GM18861 (cell line): ENCODE results near the gene UBAC2.
"Not testable (repeated sequence)": the region's sequence is repeated elsewhere in the genome, so short reads cannot be mapped to it uniquely, and the experiment has no call there.

Experiments used
- ATAC-seq: cut with Tn5 transposase; IDR thresholded peaks from one replicate; pipeline ENCODE4 v1.9.1; 2021; ENCODE audit not compliant: unreplicated experiment

Gene UBAC2

DNA sequence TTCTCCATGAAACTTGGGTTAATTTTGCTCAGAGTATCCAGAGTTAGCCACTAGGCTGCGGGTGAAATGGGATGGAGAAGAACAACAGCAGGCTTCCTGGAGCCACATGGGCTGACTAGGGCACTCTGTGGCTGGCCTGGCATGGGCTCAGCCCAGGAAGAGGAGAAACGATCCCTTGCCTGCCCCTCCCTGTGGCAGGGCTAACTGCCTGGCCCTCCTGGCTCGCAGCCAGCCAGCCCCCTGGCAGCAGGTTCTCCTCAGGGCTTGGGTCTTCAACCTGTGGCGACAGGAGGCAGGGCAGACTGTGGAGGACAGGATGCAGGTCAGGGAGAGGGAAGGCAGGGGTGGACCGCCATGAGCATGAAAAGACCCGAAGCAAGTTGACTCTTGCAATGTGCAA is 185.3 kb downstream of the UBAC2 start:
- ATAC-seq = no peak

DNA sequence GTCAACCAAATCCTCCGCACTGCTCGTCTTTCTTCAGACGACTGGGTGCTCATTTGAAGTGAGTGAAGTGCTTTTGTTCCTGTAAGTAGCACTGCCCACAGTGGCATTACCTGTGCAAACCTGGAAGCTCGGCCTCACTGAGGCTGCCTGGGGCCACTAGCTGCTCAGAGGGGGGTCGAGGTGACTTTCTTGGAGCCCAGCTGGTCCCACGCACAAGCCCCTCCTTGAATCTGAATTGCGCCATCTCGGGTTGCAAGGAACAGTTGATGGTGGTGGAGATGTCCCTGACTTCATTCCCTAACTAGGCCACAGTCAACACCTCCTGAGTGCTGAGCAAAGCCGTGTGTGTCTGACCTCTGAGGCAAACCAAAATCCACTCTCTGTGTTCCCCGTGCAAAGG is 185.8 kb downstream of the UBAC2 start:
- ATAC-seq = no peak

DNA sequence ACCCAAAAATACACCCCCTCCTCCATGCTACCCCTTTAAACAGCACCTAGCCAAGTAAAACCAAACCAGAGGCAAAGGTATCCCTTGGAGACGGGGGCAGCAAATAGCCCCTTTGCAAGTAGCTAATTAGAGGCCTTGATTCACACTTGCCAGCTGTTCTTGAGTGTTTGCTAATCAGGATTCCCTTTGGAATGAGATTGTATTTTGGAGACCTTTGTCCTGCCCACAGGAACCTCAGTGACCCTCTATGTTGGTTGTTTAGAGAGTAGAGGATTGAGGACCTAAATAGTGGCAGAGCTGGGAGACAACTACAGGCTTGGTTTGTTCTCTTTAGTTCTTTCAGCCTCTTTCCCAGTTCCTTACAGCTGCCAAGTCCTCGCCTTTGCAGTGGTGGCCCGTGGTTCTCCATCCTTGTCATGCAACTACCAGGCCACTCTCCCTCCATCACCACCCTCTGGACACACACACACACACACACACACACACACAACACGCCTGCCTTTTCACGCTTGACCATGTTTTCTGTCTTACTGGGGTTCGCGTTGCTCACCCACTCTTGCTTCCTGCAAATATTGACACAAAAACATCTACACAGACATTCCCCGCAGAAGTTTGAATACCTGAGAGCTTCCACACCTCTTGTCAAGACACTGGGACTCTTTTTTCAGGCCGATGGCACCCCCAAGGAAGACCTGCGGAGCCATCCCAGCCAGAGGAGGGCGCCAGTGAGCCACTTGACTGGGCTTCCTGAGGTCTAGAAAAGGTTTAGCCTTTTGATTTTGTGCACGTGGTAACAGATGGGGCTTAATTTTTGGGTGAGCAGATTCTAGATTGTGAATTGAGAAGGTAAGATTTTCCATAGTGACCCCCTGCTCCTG is 186.5 kb downstream of the UBAC2 start:
- ATAC-seq = peak; percentile 62

DNA sequence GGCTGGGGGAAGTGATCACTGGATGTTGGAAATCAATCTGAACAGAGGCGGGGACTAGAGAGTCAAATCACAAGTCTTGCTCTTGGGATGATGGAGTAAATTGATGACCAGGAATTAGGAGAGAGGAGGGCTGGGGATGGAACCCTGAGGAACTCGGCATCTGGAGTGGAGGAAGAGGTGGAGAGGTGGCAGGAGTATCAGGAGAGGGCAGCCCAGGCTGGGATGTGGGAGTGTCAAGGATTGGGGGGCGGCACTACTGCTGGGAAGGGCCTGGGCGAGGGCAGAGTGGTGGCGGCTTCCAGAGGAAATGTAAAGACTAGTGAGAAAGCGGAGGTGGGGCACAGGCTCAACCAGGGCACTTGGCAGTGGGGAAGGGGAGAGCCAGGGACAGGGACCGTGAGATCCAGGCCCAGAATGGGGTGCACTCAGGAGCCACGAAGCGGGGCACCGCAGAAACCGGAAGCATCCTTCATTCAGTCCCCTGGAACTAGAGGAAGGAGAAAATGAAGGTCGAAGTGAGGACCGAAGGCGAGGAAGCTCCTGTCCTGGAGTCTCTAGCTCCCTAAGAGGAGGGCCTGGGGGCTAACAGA is 187.8 kb downstream of the UBAC2 start:
- ATAC-seq = no peak

DNA sequence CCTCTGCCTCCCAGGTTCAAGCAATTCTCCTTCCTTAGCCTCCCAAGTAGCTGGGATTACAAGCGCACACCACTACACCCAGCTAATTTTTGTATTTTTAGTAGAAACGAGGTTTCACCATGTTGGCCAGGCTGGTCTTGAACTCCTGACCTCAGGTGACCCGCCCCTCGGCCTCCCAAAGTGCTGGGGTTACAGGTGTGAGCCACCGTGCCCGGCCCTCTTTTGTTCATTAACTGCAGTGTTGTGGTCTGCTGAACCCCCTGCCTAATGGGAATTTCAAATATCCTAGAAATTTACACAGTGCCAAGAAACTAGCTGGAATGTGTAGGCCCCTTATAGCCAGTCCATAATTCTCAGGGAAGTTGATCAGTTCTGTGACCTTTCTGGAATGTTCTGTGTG is 188.4 kb downstream of the UBAC2 start:
- ATAC-seq = not testable (repeated sequence)

DNA sequence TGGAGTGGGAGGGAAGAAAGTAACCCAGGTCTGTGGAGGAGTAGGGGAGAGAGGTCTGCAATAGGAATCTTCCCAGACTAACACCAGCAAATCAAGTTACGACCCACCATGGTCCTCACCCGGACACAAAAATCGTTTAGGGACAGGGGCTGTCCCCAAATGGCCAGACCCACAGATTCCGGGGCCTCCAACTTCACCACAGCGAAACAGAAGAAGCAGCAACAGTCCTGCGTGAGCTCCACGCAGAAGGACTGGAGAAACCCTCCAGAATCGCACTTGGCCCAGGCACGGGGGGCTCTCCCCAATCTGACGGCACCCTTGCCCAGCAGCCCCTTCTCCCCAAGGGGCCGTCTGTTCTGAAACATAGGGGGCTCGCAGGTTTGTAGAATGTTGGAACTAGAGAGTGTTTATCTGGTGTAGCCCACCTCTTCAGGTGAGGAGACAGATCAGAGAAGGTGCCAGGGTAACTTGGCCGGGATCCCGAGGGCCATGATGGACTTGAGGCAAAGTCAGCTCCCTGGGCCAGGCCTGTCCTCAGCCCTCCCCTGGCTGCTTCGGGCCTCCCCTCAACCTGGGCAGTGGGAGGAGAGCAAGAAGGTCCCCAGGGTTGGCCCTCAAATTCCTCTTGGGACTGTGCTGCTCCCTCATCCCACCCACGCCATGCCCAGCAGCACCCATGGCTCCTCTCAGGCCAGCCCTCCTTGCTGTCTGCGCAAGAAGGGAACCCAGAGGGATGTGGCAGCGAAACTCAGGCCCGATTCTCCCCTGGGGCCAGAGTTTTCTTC is 189.1 kb downstream of the UBAC2 start:
- no peak for ATAC-seq

DNA sequence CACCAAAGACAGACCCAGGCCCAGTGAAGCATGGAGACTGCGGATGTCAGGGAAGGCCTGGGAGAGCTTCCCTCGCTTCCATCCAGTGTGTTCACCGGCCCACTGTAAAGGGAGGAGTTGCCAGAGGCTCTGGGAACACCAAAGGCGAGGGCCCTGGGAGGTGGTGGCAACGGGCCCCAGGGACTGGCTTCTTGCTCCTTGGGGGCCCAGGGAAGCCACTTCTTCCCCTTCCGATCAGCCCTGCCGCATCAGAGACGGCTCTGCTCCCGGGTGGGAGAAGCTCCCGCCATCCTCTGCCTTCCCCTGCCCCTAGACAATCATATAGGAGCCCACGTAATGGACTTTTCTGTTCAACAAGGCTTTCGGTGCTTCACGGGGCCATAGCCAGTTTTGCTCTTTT is 189.9 kb downstream of the UBAC2 start:
- ATAC-seq = no peak

DNA sequence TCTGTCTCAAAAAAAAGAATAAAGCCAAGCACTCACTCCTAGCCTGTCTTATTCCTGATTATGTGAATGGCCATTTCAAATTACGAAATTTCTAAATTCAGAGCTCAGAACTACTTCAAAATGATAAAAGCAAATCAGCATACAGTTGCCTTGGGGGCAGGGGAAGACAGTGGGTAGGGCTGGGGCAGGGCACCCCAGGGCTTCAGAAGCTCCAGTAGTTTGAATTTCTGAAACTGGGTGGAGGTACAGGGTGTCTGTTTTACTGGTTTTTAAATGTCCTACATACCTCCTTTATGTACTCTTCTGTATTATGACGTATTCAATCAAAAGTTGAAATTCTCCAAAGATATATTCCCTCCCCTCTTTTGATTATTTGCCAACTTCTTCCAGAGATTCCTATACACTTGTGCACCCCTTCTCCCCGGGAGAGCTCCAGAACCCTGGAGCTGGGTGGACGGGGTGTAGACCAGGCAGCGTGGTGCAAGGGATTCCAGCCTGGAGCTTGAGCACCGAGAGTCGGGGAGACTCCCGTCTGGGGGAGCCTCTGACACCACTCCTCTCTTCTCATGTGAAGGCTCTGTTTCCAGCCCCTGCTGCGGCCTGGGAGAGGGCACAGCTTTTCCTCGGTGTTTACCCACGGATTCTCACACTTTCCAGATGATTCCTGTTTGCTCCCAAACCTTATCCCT is 191.3 kb downstream of the UBAC2 start:
- no peak for ATAC-seq

DNA sequence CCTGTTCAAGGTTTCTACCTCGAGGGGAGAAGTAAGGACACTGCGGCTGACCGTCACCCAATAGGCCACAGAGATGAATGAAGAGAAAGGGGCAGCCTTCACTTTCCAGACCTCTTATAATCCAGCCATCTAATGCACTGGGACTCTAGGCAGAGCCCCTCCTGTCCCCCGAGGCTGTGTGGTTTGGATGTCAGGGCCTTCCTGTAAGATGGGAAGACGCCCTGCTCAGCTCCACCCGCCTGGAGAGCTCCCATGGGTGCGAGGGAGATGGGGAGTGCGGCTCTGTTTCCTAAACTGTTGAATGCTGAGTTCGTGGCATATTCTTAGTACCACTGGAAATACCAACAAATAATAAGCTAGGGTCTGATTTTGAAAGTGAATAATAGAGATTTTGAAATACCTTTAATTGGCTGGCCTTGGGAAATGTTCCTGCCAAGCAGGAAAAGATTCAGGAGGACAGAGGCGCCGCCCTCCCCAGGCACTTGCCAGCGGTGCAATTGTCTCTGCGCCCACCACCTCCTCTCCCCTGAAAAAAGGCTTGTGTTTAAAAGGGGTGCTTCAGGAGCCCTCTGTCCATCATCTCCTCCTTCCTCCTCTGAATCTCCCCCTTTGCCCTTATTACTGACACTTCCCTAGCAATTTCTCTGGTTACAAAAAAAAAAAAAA is 191.9 kb downstream of the UBAC2 start:
- no peak for ATAC-seq

DNA sequence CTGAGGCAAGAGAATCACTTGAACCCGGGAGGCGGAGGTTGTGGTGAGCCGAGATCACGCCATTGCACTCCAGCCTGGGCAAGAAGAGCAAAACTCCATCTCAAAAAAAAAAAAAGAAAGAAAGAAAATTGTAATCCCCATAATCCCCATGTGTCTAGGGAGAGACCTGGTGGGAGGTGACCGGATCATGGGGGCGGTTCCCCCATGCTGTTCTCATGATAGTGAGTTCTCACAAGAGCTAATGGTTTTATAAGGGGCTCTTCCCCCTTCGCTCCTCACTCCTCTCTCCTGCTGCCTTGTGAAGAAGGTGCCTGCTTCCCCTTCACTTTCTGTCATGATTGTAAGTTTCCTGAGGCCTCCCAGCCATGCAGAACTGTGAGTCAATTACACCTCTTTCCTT is 192.7 kb downstream of the UBAC2 start:
- ATAC-seq = not testable (repeated sequence)

DNA sequence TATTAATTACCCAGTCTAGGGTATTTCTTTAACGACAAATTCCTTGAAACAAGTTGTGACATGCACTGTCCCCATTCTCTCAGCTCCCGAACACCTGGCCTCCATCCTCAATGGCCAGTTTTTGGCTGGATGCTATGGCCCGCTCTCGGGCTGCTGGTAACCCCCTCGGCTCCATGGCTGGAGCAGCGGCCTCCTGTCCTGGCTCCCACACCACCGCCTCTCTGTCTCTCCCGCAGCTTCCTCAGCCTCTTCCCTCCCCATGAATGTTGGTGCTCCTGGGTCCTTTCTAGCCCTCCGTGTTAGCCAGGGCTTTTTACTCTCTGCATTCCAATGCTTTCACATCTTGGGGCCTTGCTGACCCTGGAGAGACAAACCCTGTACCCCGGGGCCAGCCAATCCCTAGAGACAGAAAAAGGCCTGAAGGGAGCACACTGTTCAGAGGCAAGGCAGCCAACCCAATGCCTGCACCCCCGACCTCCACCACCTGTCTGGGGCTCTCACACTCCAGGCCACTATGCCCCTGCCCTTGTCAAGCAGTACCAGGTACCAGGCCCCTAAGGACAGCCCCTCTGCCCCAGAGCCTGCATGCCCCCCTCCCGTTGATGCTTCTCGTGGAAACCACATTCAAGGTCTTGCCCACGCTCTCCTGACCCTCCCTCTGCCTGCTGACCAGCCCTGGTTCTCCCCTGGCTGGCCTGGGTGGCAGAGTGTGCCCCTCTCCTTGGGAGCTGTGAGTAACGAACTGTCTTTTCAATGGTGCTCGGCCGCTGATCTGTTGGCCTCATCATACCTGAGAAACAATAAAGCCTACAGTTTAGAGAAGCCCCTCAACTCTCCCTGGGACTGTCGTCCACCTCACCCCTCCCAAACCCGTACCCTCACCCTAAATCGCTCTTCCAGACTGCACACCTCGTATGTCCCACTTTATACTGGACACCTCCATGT is 193.4 kb downstream of the UBAC2 start:
- ATAC-seq = no peak

DNA sequence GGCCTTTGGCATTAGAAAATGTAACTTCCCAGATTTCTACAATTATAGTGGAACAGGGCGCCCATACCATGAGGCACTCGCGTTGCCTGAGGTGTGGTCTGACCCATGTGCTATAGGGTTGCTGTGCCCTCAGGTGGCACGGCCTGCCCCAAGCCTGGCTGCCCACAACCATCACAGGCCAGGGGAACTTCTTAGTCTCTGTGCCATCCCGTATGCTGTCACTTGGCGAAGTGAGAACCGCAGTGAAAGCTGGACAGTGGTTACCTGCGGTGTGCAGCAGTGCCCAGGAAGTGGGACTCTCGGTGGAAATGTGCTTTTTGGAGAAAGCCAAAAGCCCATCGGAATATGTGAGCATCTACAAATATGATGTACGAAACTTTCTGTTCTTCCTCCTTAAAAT is 194.8 kb downstream of the UBAC2 start:
- ATAC-seq = no peak

DNA sequence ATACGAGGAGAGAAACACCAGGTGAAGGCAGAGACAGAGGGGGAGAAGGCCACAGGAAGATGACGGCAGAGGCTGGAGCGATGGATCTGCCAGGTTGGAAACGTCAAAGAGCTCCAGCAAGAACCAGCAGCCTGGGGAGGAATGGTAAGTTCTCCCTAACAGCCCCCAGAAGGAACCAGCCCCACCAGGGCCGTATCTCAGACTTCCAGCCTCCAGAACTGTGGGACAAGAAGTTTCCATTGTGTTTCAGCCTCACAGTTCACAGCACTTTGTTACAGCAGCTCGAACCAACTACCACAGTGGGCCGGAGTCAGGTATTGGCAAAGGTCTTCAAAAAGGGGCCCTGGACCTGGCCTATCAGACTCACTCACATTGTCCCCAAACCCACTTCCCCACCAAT is 195.8 kb downstream of the UBAC2 start:
- ATAC-seq = no peak

DNA sequence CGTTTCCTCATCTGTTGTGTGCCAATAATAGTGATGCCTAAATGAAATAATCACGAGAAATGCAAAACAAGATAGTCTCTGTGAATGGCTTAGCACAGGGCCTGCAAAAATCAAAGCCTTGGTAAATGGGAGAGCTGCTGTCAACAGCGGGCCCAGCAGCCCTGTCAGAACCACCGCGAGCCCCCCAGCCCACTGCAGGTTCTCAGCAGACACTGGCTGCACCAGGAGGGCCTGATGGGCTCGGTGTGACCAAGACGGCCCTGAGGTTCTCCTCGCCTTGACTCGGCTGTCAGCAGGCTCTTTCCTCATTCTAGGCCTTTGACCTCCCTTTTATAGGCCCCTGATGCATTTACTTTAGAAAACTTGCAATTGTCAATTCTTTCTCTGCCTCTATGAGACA is 197.4 kb downstream of the UBAC2 start:
- ATAC-seq = no peak

DNA sequence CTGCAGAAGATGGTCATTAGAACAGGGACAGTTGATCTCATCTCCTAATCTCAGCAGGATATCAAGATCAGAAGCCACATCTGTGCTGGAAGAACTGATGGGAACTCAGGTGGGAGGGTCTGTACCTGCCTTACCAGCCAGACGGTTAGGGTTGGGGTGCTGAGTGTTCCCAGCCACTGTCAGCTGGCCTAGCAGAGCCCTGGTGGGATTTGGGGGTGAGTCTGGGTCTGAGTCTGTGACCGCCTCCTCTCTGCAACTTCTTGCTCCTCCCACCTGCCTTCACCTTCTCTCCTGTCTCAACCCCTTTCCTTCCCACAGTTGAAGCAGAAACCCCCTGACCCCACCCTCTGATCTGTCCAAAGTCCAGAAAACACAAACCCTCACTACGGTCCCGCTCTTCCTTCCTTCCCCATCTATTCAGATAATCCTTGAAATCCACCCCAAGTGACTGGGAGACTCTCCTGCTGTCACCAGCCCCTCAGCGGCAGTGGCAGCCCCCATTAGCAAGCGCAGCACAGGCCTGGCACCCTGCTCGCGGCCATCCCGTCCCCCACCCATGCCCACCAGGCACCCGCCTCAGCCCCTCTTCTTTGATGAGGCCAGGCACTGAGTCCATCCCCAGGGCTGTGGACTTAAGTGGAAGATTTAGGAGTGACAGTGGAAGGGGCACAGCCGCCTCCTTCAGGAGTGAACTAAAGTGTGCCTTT is 198.4 kb downstream of the UBAC2 start:
- no peak for ATAC-seq

DNA sequence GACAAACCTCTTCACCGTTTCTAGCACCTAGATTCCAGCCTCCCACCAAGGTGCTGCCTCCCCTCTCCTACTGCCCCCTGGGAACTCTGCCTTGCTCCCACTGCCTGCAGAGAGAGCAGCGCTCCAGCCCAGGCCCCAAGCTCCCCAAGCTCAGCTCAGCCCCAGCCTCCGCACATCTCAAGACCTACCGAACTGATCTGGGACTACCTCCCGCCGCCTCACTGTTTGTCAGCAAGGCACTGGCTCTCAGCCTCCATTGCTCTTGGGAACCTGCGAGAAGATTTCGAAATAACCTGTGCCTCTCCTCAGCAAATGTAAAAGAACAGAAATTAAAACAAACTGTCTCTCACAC is 198.9 kb downstream of the UBAC2 start:
- ATAC-seq = no peak

DNA sequence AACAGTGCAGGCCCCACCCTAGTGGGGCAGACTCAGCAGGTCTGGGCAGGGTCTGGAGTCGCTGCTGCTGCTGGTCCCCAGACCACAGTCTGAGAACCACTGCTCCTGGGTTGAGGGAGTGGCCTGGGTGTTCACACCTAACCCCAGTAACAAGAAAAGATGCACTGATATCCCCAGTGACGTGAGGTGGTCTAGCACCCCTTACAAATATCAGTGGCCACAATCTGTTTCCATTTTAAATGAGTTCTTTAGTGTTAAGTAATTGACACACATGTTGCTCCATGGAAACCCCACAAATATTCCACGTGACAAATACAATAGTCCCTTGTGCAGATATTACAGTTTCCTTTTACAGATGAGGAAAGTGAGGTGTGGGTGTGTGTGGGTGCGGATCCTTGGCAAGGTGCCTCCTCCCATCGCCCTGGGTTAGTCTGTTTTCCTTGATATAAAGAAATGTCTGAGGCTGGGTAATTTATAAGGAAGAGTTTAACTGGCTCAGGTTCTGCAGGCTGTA is 202.9 kb downstream of the UBAC2 start:
- no peak for ATAC-seq

DNA sequence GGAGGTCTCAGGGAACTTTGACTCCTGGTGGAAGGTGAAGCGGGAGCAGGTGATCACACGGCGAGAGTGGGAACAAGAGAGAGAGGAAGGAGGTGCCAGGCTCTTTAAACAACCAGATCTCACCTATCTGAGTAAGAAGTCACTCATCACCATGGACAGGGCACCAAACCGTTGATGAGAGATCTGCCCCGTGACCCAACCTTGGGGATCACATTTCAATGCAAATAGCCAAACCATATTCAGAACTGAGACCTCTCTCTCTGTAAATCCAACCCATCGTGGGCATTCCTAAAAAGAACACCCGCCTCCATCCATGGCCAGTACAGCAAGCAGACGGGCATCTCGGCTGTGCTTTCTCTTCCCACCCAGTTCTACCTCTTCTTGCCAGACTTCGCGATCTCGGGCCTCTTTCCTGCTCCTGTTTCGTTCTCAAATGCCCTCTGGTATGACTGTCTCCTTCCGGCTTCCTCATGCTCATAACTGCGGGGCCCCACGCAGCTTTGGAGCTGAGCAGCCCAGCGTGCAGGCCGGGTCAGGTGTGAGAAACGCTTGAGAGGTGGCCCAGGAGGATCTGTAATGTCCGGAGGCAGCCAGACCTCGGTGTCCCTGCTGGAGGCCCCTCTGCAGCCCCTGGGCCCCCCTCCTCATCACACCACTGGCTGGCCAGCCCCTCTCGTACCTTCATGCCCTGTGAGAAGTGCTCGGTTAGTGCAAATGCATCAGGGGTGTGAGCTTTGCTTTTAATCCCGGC is 203.5 kb downstream of the UBAC2 start:
- no peak for ATAC-seq
